ENCODE measurements around the gene SIX2. TPM values are rescaled to one million over a fixed set of nuclear protein-coding genes. Genes with fewer than 3 reads are reported as not detected.
A peak's percentile ranks its signal among the peaks of the same experiment; 100 is the strongest.

Gene SIX2
- total and polyA plus RNA-seq, 2 donors (not counting 3 experiments of a cell fraction or from before 2014, with no cell fraction given) = 0.24 to 0.54 TPM

DNA sequence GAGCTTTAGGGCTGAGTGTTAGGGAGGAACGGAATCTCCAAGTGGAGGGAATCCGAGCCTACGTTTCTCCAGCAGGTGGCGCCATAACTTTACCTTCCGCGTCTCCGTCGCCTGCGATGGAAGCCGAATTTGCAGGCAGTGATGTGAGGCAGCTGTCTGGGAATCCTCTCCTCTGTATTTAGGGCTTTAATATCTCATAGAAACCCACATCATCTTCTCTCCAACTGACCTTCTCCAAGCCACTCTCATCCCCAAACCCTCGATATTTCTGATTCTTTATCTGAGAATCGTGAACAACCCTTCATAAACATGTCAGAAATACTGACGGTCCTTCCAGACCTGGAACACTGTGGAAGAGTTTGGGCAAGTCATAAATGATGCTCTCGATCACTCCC lies 27.5 kb downstream of the SIX2 start:
- Histone ChIP-seq H3K9me3 (replicated peaks; ENCODE audit: control insufficient read depth, insufficient read depth, low read length) (no peaks in the 10 kb centered on the region), H4K20me1 (replicated peaks; ENCODE audit: control insufficient read depth, extremely low read depth, insufficient read depth, low read length) (no peaks in the 10 kb centered on the region), H3K4me2 (ENCODE audit: insufficient read depth, low read length) (no peak overlapping the region), H3K4me3 (replicated peaks in 1 of 3; ENCODE audit: insufficient read depth in 1 of 3, low read depth in 1 of 3, low read length in 3 of 3) (no peak overlapping the region), H3K79me2 (ENCODE audit: control insufficient read depth, insufficient read depth, low read length) (no peaks in the 10 kb centered on the region), H3K9ac (replicated peaks; ENCODE audit: extremely low read depth, insufficient read depth, low read length) (no peak overlapping the region), H3K27ac (ENCODE audit: insufficient read depth, low read depth, low read length) (no peak overlapping the region), H2AFZ (ENCODE audit: low read depth, low read length) (no peak overlapping the region), H3K36me3 (ENCODE audit: control insufficient read depth in 2 of 2, extremely low read depth in 1 of 2, insufficient read depth in 2 of 2, low read length in 2 of 2) (no peaks in the 10 kb centered on the region), H3K4me1 (ENCODE audit: control insufficient read depth, extremely low read depth, insufficient read depth, low read length) (no peaks in the 10 kb centered on the region), H3K9me1 (replicated peaks; ENCODE audit: control insufficient read depth, extremely low read depth, insufficient read depth, low read length) (no peaks in the 10 kb centered on the region), H3K27me3 (ENCODE audit: control insufficient read depth in 2 of 2, insufficient read depth in 2 of 2, low read length in 2 of 2) (peaks cover 8 to 9% of the 10 kb centered on the region in 2 experiments)
- DNase-seq (ENCODE audit: low read depth, low spot score) = peak; percentile 70
- TF ChIP-seq POLR2A (IDR thresholded peaks at IDR 0.05; ENCODE audit: low read depth, low read length) (no peak), FOS (IDR thresholded peaks at IDR 0.05; ENCODE audit: borderline replicate concordance, insufficient read depth, low read length) (no peak), EZH2 (IDR thresholded peaks at IDR 0.05; ENCODE audit: borderline replicate concordance, low read depth, low read length, severe bottlenecking) (no peak)
- TF ChIP-seq, protein P1, sequence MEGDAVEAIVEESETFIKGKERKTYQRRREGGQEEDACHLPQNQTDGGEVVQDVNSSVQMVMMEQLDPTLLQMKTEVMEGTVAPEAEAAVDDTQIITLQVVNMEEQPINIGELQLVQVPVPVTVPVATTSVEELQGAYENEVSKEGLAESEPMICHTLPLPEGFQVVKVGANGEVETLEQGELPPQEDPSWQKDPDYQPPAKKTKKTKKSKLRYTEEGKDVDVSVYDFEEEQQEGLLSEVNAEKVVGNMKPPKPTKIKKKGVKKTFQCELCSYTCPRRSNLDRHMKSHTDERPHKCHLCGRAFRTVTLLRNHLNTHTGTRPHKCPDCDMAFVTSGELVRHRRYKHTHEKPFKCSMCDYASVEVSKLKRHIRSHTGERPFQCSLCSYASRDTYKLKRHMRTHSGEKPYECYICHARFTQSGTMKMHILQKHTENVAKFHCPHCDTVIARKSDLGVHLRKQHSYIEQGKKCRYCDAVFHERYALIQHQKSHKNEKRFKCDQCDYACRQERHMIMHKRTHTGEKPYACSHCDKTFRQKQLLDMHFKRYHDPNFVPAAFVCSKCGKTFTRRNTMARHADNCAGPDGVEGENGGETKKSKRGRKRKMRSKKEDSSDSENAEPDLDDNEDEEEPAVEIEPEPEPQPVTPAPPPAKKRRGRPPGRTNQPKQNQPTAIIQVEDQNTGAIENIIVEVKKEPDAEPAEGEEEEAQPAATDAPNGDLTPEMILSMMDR (IDR thresholded peaks at IDR 0.05; ENCODE audit: extremely low read depth in 1 of 2, insufficient read depth in 1 of 2, low read depth in 1 of 2, low read length in 2 of 2) = peak; percentile 70 to 83
- ChIA-PET POLR2A (no interaction called here), CTCF (interaction anchor here (0.6 to 8.2 kb wide), 64 partner anchors 10 to 661 kb away, joined by 3 to 315 read pairs (median 4); partner anchors contain the start of genes SIX2 and SRBD1)
- intact Hi-C loops (cut with micrococcal nuclease) (loop anchor here (1.0 to 5.0 kb wide), 6 partner anchors 33 to 955 kb away; no protein-coding TSS in a partner anchor), dilution Hi-C loops (cut with MboI; ENCODE audit: extremely low pct_ligation_motif_present, low sequenced_read_pairs) (no loop called here)
- peak; percentile 94 for FAIRE-seq
- BruUV-seq (replicated peaks) = no TSS peak

Measured in endothelial cell of umbilical vein (primary cell).